ENCODE data around the gene RDH8.

RDH8 gene

GRCh38 chr19:10037367-10037766, 24.1 kb downstream of the RDH8 start:
- DNase-seq: no peak

- no peak for DNase-seq
These were observed 24.5 kb downstream of the RDH8 start for GRCh38 chr19:10037809-10038208.

GRCh38 chr19:10043286-10043927, 30.1 kb downstream of the RDH8 start:
- peak; percentile 28 for DNase-seq

- DNase-seq: no peak
These were observed 31.1 kb downstream of the RDH8 start for GRCh38 chr19:10044390-10044789.

GRCh38 chr19:10045371-10045770, 32.1 kb downstream of the RDH8 start:
- DNase-seq: no peak

- no peak for DNase-seq
These were observed 36.3 kb downstream of the RDH8 start for GRCh38 chr19:10049626-10050025.

GRCh38 chr19:10052602-10053360, 39.5 kb downstream of the RDH8 start:
- no peak for DNase-seq

- no peak for DNase-seq
These were observed 48.5 kb downstream of the RDH8 start for GRCh38 chr19:10061717-10062310.

GRCh38 chr19:10068205-10068604, 54.9 kb downstream of the RDH8 start:
- no peak for DNase-seq

- no peak for DNase-seq
These were observed 55.8 kb downstream of the RDH8 start for GRCh38 chr19:10069046-10069445.

GRCh38 chr19:10070730-10071446, 57.6 kb downstream of the RDH8 start:
- DNase-seq: no peak

Data from fibroblast of skin of back (primary cell).